ENCODE data around the gene CAB39.

The CAB39 gene

DNA sequence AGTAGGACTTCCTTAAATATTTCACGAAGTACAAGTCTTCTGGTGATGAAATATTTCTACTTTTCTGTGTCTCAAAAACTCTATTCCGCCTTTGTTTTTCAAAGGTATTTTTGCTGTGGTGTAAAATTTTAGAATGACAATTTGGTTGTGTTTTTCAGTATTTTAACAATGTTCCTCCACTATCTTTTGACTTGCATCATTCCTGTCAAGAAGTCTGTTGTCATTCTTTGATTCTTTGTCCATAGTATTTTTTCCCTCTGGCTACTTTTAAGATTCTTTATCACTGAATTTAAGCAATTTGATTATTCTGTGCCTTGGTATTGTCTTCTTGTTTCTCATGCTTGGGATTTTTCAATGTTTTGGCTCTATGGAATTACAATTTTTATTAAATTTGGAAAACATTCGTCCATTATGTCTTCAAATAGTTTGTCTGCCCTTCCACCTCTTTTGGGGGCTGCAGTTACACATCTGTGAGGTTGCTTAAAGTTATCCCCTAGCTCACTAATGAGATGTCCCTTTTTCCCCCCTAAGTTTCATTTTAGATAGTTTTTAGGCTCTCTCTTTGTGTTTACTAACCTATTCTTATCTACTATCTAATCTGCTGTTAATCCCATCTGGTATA, 76.0 kb downstream of the CAB39 start:
- no peak for DNase-seq

- no peak for DNase-seq
These were observed 78.3 kb downstream of the CAB39 start for GRCh38 chr2:230790981-230791380.

- DNase-seq: peak; percentile 61
These were observed 81.1 kb downstream of the CAB39 start for GRCh38 chr2:230793572-230794359.

GRCh38 chr2:230794497-230794896, 81.9 kb downstream of the CAB39 start:
- DNase-seq: peak; percentile 39

DNA sequence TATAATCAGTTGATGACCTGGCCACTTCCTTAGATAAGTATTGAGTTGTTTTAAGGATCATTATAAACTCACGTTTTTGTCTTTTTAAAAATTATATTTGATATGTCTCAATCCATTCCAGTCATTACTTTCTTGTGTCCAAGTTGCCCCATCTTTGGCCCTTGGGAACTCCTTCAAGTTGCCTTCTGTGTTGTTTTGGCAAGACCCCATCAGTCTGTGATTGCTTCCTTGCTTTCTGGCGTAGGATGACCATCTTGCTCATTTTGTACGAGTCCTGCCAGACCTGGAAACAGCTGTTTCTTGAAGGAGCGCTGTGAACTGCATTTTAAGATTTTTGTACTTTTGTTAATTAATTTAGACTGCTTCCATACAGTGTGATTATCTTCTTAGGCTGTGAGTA, 83.2 kb downstream of the CAB39 start:
- no peak for DNase-seq

DNA sequence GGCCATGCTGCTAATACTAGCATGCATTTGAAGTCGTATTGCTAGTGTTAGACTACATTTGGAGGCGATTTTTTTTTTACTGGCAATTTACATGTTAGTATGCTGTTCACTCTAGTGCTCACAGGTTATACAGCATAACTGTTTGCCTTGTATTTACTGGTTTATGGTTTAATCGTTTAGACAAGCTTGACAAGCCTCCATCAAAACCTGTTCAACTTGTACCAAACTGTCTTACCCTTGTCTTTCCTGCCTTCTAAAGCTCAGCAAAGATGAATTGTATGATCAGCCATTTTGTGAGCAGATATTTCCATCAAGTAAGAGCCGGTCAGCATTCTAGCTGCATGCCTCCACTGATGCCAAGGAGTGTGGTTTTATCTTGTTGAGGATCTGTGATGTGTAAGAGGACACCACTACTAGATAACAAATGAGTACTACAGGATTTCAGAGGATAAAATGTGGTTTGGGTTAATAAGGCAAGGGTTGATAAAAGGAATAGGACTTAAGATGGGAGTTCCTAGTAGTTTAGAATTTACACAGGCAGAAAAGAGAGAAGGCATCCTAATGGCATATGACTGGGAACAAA, 83.7 kb downstream of the CAB39 start:
- DNase-seq: no peak

DNA sequence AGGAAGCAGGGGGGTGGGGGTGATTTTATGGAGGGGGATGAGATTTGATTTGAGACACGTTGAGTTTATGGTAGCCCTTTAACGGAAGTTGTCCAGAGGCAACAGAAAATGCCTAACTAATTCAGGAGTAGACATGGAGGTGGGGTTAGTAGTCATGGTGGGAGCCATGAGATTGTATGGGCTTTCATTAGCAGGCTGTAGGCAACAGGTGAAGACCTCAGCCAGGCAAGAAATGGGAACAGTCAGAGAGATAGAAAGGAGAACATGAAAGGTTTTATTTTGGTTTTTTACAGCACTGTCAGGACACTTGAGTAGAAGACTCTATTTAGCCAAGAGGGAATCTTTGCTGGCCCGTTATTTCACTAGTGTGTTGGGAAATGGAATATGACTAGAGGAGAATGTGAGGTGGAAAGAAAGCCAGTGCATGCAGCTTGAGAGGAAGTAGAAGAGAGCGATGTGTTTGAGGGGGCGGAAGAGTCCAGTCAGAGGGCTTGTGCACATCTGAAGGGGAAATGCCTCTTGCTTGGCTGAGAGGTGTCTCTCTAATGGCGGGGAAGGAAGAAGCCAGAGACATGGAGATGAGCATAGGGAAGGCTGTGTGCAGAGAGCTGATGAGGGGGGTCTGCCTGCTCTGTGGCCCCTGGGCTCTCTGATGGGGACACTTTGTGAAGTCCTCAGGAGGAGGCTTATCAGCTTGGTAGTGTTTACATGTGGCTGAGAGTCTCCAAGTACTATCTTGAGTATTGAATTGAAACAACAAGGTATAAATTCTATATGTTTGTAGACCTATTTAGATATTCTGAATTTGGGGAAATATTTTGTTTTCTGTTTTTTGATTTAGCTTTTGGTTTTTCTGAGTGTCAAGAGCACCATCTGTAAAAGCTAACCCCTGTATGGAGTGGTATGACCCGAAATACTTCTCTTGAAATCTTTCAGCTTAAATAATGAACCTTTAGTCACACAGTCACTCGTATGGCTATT, 85.2 kb downstream of the CAB39 start:
- no peak for DNase-seq

DNA sequence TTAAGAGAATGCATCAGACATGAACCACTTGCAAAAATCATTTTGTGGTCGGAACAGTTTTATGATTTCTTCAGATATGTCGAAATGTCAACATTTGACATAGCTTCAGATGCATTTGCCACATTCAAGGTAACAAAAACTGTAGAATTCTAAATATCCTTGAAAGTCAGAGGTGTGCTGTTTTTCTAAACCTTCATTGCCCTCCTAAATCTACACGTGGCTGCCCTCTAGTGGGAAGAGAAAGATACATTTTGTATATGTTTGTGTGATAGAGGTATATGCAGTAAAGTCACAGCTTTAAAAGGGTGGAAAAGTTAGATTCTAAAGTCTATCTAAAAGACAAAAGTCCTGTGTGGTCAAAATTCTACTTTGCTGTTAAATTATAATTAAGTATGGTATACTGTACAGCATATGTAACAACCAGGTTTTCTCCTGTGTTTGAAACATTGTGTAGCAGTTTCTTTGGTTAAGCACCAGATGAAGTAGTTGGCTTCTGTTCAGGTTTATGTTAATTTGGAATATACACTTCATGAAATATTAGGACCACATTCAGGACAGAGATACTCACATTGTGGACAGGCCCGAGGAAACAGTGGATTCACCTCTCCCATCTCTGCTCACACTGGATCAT, 86.2 kb downstream of the CAB39 start:
- no peak for DNase-seq

DNA sequence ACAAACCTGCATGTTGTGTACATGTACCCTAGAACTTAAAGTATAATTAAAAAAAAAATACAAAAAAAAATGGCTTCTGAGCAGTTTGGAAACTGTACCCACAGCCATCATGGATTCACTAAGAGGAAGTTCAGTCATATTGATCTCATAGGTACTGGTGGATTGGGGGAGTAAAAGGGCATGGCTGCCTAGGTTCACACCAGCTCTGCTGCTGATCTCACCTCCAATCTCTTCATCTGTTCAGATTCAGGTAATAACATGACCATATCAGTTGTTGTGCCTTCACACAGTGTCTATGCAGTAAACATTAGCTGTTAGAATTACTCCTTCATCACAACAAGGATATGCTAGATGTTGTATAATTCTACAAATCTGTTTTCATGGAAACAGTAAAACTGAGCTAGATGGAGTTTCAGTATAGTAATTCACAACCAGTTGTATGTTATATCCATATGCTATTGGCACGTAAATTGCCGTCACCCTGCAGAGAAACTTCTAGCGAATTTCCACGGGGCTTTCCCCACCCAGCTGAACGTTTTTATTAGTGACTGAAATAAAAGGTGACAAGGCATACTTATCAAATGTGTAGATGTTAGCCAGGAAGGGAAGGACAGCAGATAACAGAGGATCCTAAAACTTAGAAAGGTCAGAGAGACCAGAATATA, 92.8 kb downstream of the CAB39 start:
- no peak for DNase-seq

DNA sequence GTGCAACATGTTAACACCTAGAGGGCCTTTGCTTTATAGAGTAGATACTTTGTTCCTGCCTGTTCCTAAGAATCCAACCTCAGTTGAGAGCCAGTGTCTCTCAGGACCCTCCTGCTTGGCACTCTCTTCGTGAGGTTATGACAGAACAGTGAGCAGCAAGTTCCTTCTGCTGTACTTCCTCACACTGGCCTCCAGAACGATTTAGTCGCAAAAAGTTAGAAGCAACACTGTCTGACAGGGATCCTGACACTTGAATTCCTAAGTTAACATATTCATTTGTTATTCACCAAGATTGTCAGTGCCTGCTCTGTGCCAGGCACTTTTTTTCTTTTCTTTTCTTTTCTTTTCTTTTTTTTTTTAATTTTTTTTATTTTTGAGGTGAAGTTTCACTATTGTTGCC, 95.1 kb downstream of the CAB39 start:
- no peak for DNase-seq

GRCh38 chr2:230809015-230809414, 96.4 kb downstream of the CAB39 start:
- no peak for DNase-seq

DNA sequence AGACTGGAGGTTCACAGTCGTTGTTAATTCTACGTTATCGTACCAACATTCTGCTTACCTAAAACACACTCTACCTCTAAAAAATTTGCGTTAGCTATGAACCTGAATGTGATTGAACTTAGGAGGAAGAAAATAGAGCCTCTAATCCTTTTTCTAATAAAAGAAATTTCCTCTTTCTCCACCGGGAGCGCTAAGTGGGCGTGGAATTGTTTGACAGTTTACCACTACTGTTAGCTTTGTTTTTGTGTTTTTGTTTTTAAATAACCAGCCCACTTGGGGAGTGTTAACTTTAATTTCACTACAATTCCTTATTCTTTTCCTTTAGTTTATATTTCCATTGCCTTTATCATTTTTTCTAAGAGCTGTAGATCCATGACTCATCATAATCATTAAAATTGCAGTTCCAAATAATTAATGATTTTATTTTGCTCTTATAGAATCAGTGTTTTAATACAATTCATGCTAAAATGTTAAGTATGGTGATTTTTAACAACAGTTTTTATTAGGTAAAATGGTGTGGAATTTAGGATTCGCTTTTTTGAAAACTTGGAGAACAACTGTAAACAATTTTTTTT, 97.1 kb downstream of the CAB39 start:
- no peak for DNase-seq

DNA sequence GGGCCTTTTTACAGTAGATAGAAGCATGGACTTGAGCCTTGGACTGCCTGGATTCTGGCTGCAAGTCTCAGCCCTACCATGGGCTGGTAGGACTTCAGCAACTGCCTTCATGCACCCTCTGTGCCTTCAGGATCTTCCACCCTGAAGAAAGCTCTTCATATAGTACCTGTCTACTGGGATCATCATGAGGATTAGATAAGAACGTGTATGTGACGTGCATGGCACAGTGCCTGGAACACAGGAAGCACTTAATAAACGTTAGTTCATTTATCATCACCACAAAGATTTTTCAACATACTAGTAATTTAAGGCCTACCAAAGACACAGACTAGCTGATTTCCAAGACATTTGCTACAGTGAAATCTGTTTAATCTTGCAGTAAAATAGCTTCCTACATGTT, 98.9 kb downstream of the CAB39 start:
- DNase-seq: no peak

- no peak for DNase-seq
These were observed 99.4 kb downstream of the CAB39 start for GRCh38 chr2:230812033-230812432.

- DNase-seq: no peak
These were observed 102.0 kb downstream of the CAB39 start for GRCh38 chr2:230814616-230815015.

GRCh38 chr2:230815088-230815487, 102.4 kb downstream of the CAB39 start:
- DNase-seq: no peak

- no peak for DNase-seq
These were observed 104.1 kb downstream of the CAB39 start for GRCh38 chr2:230816735-230817134.

- DNase-seq: no peak
These were observed 106.8 kb downstream of the CAB39 start for GRCh38 chr2:230819433-230819832.

DNA sequence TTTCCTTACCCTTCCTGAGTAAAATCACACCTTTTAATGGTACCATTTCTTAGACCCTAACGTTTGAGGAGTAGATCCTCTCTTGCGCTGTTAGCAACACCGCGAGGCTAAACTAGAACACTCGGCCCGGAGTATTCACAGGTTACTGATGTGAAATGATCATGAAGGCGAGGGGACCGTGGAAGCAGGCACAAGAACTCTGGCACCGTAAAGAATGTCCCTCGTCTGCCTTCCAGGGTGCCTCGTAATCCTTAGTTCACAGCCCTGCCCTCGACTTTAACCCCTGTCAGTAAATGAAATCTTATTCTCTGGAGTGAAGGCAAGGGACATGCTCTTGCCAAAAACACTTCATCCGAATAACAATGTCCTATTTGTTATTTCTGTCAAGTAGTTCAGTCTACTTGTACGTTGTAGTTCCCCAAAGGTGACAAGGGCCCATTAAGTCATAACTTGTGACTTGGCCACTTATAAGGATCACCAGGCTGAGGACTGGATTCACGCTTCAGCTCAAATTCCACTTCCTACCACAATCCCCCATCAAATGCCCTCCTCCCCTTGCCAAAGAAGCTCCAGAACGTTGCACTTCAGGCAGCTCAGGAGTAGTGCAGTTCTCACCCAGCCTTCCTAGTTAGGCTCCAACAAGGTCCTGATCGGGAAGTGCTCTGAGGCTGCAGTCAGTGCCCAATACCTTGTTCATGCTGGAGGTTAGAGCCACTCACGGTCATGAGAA, 108.8 kb downstream of the CAB39 start:
- no peak for DNase-seq

DNA sequence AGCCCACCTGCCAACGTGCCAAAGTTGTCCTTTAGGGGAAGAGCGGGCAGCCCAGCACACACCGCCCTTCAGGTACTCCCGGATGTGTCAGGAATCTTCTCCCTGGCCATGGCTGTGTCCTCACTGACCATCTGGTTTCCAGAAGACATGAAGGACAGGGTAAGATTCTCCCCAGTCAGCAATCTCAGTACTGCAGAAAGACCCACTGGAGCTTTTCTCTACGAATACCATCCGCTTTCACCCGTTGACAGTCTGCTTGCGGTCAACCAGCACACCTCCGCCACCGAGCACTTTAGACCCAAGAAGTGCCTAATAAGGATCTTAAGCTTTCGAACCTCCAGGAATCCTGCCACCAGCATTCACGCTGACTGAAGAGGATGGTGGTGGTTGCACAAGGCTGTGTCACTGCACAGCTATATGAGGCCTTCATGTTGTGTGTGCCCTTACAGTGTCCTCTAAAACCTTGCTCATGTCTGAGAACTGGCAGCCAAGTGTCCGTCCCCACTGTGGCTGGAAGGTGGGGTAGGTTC, 109.4 kb downstream of the CAB39 start:
- DNase-seq: no peak
